LNCaP clone FGC (cell line): ENCODE results near the gene MYO10.

ENCODE experiments used
- DNase-seq: peaks from one replicate; pipeline ENCODE4 v3.0.0-alpha.2; 2011; ENCODE audit warnings: low read depth
- H3K4me3 ChIP-seq: 2 replicates; pipeline ENCODE4 v1.5.1; 2011; ENCODE audit warnings: mild to moderate bottlenecking, low read depth, low read length, control low read depth
- TF ChIP-seq, protein P1 (sequence below): IDR thresholded peaks from 2 replicates; pipeline ENCODE4 v1.5.1; 2012; ENCODE audit warnings: mild to moderate bottlenecking; ENCODE audit not compliant: control insufficient read depth, insufficient read depth; ENCODE audit errors: extremely low read depth

Gene MYO10

DNA sequence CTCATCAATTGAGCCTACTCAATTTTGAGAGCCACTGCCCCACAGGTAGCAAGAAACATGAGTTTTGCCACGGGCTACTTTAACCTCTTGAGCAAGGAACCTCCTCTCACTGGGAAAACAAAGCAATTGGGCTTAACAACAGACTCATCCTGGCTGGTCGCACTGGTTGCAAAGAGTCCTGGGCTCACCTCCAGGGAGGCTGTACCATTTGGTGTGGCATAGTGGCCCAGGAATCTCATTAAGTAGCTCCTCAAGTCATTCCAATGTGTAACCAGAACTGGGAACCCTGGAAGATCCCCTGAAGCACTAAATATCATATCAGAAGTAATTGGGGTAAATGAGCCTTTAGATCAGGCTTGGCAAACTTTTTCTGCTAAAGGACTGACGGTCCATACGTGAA is 78.5 kb downstream of the MYO10 start:
- DNase-seq = peak; percentile 37
- TF ChIP-seq, protein P1, sequence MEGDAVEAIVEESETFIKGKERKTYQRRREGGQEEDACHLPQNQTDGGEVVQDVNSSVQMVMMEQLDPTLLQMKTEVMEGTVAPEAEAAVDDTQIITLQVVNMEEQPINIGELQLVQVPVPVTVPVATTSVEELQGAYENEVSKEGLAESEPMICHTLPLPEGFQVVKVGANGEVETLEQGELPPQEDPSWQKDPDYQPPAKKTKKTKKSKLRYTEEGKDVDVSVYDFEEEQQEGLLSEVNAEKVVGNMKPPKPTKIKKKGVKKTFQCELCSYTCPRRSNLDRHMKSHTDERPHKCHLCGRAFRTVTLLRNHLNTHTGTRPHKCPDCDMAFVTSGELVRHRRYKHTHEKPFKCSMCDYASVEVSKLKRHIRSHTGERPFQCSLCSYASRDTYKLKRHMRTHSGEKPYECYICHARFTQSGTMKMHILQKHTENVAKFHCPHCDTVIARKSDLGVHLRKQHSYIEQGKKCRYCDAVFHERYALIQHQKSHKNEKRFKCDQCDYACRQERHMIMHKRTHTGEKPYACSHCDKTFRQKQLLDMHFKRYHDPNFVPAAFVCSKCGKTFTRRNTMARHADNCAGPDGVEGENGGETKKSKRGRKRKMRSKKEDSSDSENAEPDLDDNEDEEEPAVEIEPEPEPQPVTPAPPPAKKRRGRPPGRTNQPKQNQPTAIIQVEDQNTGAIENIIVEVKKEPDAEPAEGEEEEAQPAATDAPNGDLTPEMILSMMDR = no peak
- no peak overlapping the region for H3K4me3 ChIP-seq

GRCh38 chr5:16856531-16856930 is 79.6 kb downstream of the MYO10 start:
- TF ChIP-seq, protein P1 = no peak
- H3K4me3 ChIP-seq = no peak overlapping the region
- DNase-seq = no peak

- TF ChIP-seq, protein P1 = no peak
- DNase-seq = no peak
- no peak overlapping the region for H3K4me3 ChIP-seq
Observed at GRCh38 chr5:16855898-16856297, 80.2 kb downstream of the MYO10 start.

DNA sequence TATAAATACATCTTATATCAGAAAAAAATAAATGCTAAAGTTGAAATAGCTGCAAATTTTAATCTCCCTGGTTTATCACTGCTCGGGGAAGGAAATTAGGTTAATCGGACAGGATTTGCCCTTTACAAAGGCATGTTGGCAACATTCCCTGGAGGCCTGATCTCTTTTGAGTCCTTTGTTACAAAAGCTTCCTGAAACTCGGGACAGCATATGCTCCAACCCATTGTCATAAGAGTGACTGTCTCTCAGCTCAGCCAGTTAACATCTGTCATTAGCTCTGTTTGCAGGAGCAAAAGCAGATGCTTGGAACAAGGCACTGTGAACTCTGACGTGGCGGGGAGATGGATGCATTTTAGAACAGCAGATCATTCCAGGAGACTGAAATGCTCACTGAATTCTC is 80.6 kb downstream of the MYO10 start:
- DNase-seq = no peak

GRCh38 chr5:16854351-16854750 is 81.7 kb downstream of the MYO10 start:
- DNase-seq = no peak
- TF ChIP-seq, protein P1 = no peak
- H3K4me3 ChIP-seq = no peak overlapping the region

More for the DNA sequence above, 80.6 kb downstream of the MYO10 start:
- H3K4me3 ChIP-seq = no peak overlapping the region
- TF ChIP-seq, protein P1 = no peak

DNA sequence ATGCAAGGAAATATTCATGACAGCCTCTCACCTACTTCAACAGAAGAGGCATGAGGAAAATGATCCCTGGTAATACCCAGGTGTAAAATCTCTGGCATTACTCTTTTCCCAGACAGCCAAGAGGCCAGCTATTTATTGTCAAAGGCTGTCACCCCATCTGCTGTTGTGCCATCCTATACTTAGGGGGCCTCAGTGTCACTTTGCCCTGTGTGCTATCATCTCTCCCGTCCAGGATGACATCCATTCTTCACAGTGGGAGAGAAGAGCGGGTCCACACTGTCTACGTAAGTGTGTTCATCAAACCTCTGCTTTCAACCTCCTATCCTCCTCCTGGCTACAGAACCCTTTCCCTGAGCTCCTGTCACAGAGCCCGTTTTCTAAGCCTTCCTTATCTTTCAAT is 82.6 kb downstream of the MYO10 start:
- TF ChIP-seq, protein P1 = no peak
- DNase-seq = no peak
- no peak overlapping the region for H3K4me3 ChIP-seq

GRCh38 chr5:16852251-16853005 is 83.7 kb downstream of the MYO10 start:
- TF ChIP-seq, protein P1 = no peak

More at GRCh38 chr5:16852251-16853005, 83.7 kb downstream of the MYO10 start:
- no peak overlapping the region for H3K4me3 ChIP-seq
- no peak for DNase-seq
